K562 (cell line): Measurements from ENCODE around the gene SPDYE4. TPM values are rescaled to one million over a fixed set of nuclear protein-coding genes. Genes with fewer than 3 reads are reported as not detected.

Experiments used
- ATAC-seq: fragments of 200-7000 bp; cut with Tn5 transposase; 3 replicates; pipeline ENCODE4 v1.9.1; 2020; ENCODE audit warnings: moderate library complexity
- BruUV-seq: library from RNA; stranded (reverse); fragments of 400-500 nt; replicated peaks from 2 replicates; lab custom pipeline; 2021; lab: Mats Ljungman, UMichigan
- CTCF ChIA-PET: fragments of 300-600 bp; formaldehyde crosslinking; extraction: SDS; loops from one replicate; lab custom pipeline; 2021; ENCODE audit warnings: low intra/inter-chr PET ratio; lab: Yijun Ruan, JAX
- POLR2A ChIA-PET: fragments of 300-600, 350-650 bp; sonication (Branson Sonifier 250); formaldehyde crosslinking; extraction: SDS; loops from one replicate; lab custom pipeline; 2021; ENCODE audit warnings: antibody characterized with exemption, inconsistent platforms; lab: Yijun Ruan, JAX
- DNase-seq, 4 experiments: peaks; one replicate each; pipeline versions ENCODE4 v3.0.0 to v3.0.0-alpha.2; 2011 to 2018; ENCODE audit warnings: low spot score in 3 of 4, mixed read lengths in 3 of 4; ENCODE audit errors: extremely low read depth in 1 of 4
- FAIRE-seq: peaks from 2 replicates; lab custom pipeline; 2011; peaks lifted over from hg19 to GRCh38; lab: Jason Lieb, UNC
- H2AFZ ChIP-seq: 2 replicates; pipeline ENCODE4 v1.6.0; 2011; ENCODE audit warnings: low read depth, low read length, control low read depth, inconsistent platforms
- H3K27ac ChIP-seq: fragments of 200-600 bp; 3 replicates; pipeline ENCODE4 v1.8.0; 2011; ENCODE audit warnings: low read depth, mild to moderate bottlenecking, control low read depth, inconsistent platforms, low read length, moderate library complexity, mixed read lengths; ENCODE audit errors: extremely low read depth
- H3K27me3 ChIP-seq, 2 experiments: fragments of 300-600 bp in 1 of 2; 2 replicates in 1 of 2; 3 replicates in 1 of 2; pipeline versions ENCODE4 v1.6.0 to v1.8.0; 2011; ENCODE audit warnings: inconsistent platforms in 2 of 2, low read length in 2 of 2, mild to moderate bottlenecking in 1 of 2, mixed read lengths in 1 of 2, moderate library complexity in 1 of 2; ENCODE audit not compliant: control insufficient read depth in 2 of 2, insufficient read depth in 2 of 2
- H3K36me3 ChIP-seq: fragments of 300-600 bp; 3 replicates; pipeline ENCODE4 v1.8.0; 2011; ENCODE audit warnings: mild to moderate bottlenecking, low read length, inconsistent platforms; ENCODE audit not compliant: control insufficient read depth, insufficient read depth
- H3K4me1 ChIP-seq, 2 experiments: fragments of 200-600 bp in 1 of 2; replicated peaks in 1 of 2; 2 replicates in 1 of 2; 3 replicates in 1 of 2; pipeline versions ENCODE4 v1.5.1 to v1.8.0; 2011; ENCODE audit warnings: inconsistent platforms in 2 of 2, low read length in 2 of 2, mild to moderate bottlenecking in 1 of 2, mixed read lengths in 1 of 2, moderate library complexity in 1 of 2; ENCODE audit not compliant: control insufficient read depth in 2 of 2, insufficient read depth in 2 of 2
- H3K4me2 ChIP-seq: 2 replicates; pipeline ENCODE4 v1.6.1; 2011; ENCODE audit warnings: low read length, control low read depth, inconsistent platforms, mixed read lengths; ENCODE audit not compliant: insufficient read depth
- H3K4me3 ChIP-seq: fragments of 200-600 bp; sonication (generic), shearing (Covaris generic); 2 replicates; pipeline ENCODE4 v1.5.1; 2016; ENCODE audit warnings: control low read depth, inconsistent platforms
- H3K79me2 ChIP-seq: fragments of 200-600 bp; 3 replicates; pipeline ENCODE4 v1.8.0; 2011; ENCODE audit warnings: low read length, inconsistent platforms; ENCODE audit not compliant: control insufficient read depth, insufficient read depth
- H3K9ac ChIP-seq, 2 experiments: 2 replicates each; pipeline versions ENCODE4 v1.6.0 to v1.6.1; 2011; ENCODE audit warnings: low read depth in 2 of 2, low read length in 2 of 2, control low read depth in 1 of 2, inconsistent platforms in 1 of 2, mild to moderate bottlenecking in 1 of 2, mixed read lengths in 1 of 2; ENCODE audit not compliant: insufficient read depth in 1 of 2
- H3K9me1 ChIP-seq: one replicate; pipeline ENCODE4 v1.6.0; 2011; ENCODE audit warnings: inconsistent platforms, mild to moderate bottlenecking, low read length, moderate library complexity; ENCODE audit not compliant: control insufficient read depth, insufficient read depth
- H3K9me3 ChIP-seq: replicated peaks from 2 replicates; pipeline ENCODE4 v1.5.1; 2011; ENCODE audit warnings: low read depth, low read length, inconsistent platforms; ENCODE audit not compliant: control insufficient read depth, insufficient read depth
- H4K20me1 ChIP-seq: replicated peaks from 2 replicates; pipeline ENCODE4 v1.6.1; 2011; ENCODE audit warnings: low read length, inconsistent platforms, mixed read lengths; ENCODE audit not compliant: control insufficient read depth, insufficient read depth
- ARNT ChIP-seq, 2 experiments: fragments of 450-650 bp; IDR thresholded peaks; 2 replicates each; pipeline ENCODE4 v1.6.1; 2016; ENCODE audit warnings: mild to moderate bottlenecking in 1 of 2
- BRF1 ChIP-seq: IDR thresholded peaks from 3 replicates; pipeline ENCODE4 v1.6.1; 2011; ENCODE audit warnings: borderline replicate concordance, mild to moderate bottlenecking; ENCODE audit not compliant: insufficient read length; ENCODE audit errors: extremely low read depth
- CEBPG ChIP-seq, 3 experiments: fragments of 200-800 bp in 1 of 3; sonication (Bioruptor generic) in 1 of 3; sonication (generic) in 1 of 3; formaldehyde crosslinking in 1 of 3; IDR thresholded peaks in 2 of 3; conservative IDR thresholded peaks in 1 of 3; 2 replicates each; pipeline versions ENCODE4 v1.6.1 to v1.8.0; 2016 to 2022; ENCODE audit warnings: missing compliant biosample characterization in 2 of 3, missing genetic modification characterization in 2 of 3, mild to moderate bottlenecking in 1 of 3, missing genetic modification reagents in 1 of 3
- GABPA ChIP-seq: fragments of 200-800 bp; sonication (Bioruptor generic); conservative IDR thresholded peaks from 2 replicates; pipeline ENCODE4 v1.6.1; 2016; ENCODE audit warnings: low read depth, missing genetic modification characterization, missing compliant biosample characterization
- HDAC3 ChIP-seq: fragments of 450-650 bp; IDR thresholded peaks from 2 replicates; pipeline ENCODE4 v1.6.1; 2018; ENCODE audit warnings: borderline replicate concordance, mild to moderate bottlenecking, moderate library complexity; ENCODE audit not compliant: partially characterized antibody
- KAT7 ChIP-seq: sonication (generic); formaldehyde crosslinking; IDR thresholded peaks from 2 replicates; pipeline ENCODE4 v1.8.0; 2022; ENCODE audit warnings: missing genetic modification reagents, mild to moderate bottlenecking, borderline replicate concordance
- MCM7 ChIP-seq, 2 experiments: fragments of 450-650 bp; IDR thresholded peaks; 2 replicates each; pipeline ENCODE4 v1.6.1; 2016 to 2018
- NFRKB ChIP-seq: fragments of 450-650 bp; IDR thresholded peaks from 2 replicates; pipeline ENCODE4 v1.6.1; 2016; ENCODE audit warnings: low read depth
- SUPT5H ChIP-seq: fragments of 450-650 bp; IDR thresholded peaks from 2 replicates; pipeline ENCODE4 v1.6.1; 2016
- TAF7 ChIP-seq: fragments of 450-650 bp; IDR thresholded peaks from 2 replicates; pipeline ENCODE4 v1.6.1; 2016; ENCODE audit warnings: missing genetic modification characterization, missing compliant biosample characterization
- TBP ChIP-seq: optimal IDR thresholded peaks from 2 replicates; pipeline ENCODE3; 2011; ENCODE audit warnings: low read depth, low read length, improper control_type of control experiment
- ZNF23 ChIP-seq: fragments of 250-450 bp; sonication (Bioruptor Pico); IDR thresholded peaks from 2 replicates; pipeline ENCODE4 v1.4.0; 2020; ENCODE audit warnings: mild to moderate bottlenecking
- WGBS: fragments of 100-300 bp; shearing (Covaris generic); methylation state at CpG from one replicate; pipeline ENCODE4 v1.1.6; 2016; ENCODE audit warnings: low coverage, mixed read lengths; ENCODE audit not compliant: insufficient coverage; ENCODE audit errors: missing lambda C conversion rate; 5-methylcytosine and 5-hydroxymethylcytosine counted together
- in situ Hi-C: fragments of 300-500 bp; cut with MboI; formaldehyde crosslinking; loops from 4 replicates; pipeline ENCODE4 v1.15.0; 2018; ENCODE audit warnings: inconsistent platforms, mixed read lengths
- intact Hi-C: fragments of 100-400 bp; cut with micrococcal nuclease; formaldehyde crosslinking; loops from 2 replicates; pipeline ENCODE4 v1.14.2; 2022
- polyA plus RNA-seq, 8 experiments: library from polyadenylated mRNA; depleted of rRNA in 4 of 8; stranded (reverse) in 5 of 8; unstranded in 3 of 8; fragments of >200 nt; fragmentation: Nextera tagmentation in 2 of 8; fragmentation: Illumina TruSeq in 1 of 8; extraction: Ambion mirVana in 2 of 8; extraction: Trizol in 1 of 8; gene quantifications; 2 replicates each; pipeline versions ENCODE4 v1.2.1 to v1.2.3, GENCODE V29; 2011 to 2014; ENCODE audit warnings: inconsistent platforms in 1 of 8, missing spikeins in 1 of 8
- total RNA-seq, 7 experiments: library from RNA; depleted of rRNA in 6 of 7; stranded (reverse); fragments of >200 nt in 6 of 7; fragmentation: Illumina TruSeq in 2 of 7; extraction: Trizol in 2 of 7; gene quantifications; 2 replicates each; pipeline versions ENCODE4 v1.2.1 to v1.2.3, GENCODE V29; 2011 to 2021; ENCODE audit warnings: low replicate concordance in 1 of 7
- TF ChIP-seq, protein P1 (sequence below): fragments of 450-650 bp; formaldehyde crosslinking; IDR thresholded peaks from 2 replicates; pipeline ENCODE4 v1.4.0; 2020; ENCODE audit warnings: mild to moderate bottlenecking, moderate library complexity
- TF ChIP-seq, protein P2 (sequence below), 2 experiments: fragments of 450-650 bp; IDR thresholded peaks; 2 replicates each; pipeline ENCODE4 v1.6.1; 2016
- TF ChIP-seq, protein P3 (sequence below): sonication (generic); IDR thresholded peaks from 2 replicates; pipeline ENCODE4 v1.6.1; 2016

SPDYE4 gene
- total and polyA plus RNA-seq, 9 of the 15 experiments (the other 6 are each of a cell fraction or from before 2014, with no cell fraction given) = not detected

DNA sequence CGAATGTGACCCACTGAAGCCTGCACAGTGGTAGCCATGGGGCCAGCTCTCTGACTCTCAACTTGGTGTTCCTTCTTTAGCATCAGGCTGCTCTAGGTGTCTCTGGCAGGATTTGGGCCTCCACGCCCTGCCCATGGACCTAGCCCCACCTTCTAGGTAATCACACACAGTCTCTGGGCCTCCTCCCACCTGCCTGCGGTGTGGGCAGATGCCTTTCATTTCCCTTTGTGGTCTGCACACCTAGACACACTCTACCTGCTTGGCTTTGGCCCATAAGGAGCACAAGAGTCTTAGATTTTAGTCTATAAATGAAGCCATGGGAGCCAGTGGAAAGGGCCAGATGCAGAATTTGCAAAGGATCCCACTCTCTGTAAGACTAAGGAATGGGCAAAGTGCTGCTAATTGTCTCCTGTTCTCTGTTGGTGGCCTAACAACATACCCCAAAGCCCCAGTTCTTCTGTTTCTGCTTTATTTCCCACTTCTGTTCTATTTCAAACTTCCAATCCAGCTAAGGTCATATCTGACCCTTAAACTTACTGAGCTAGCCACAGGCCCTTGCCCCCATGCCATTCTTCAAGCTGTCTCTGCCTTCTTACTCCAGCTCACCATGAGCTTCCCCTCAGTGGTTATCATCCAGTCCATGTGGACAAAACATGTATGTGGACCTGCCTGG is 48.0 kb upstream of the SPDYE4 start:
- FAIRE-seq = no peak
- Histone ChIP-seq H3K79me2 (no peaks in the 10 kb centered on the region), H3K36me3 (no peaks in the 10 kb centered on the region), H3K27me3 (peaks cover 0 to 7% of the 10 kb centered on the region in 2 experiments; a peak in 1 of 5 replicates), H3K4me1 (no peaks in the 10 kb centered on the region), H4K20me1 (no peaks in the 10 kb centered on the region), H3K9ac (no peak overlapping the region), H3K4me3 (no peak overlapping the region), H2AFZ (no peak overlapping the region), H3K9me3 (no peaks in the 10 kb centered on the region), H3K4me2 (no peak overlapping the region), H3K9me1 (no peaks in the 10 kb centered on the region), H3K27ac (no peak overlapping the region)
- no peak for ATAC-seq
- CTCF ChIA-PET = no interaction called here
- no TSS peak for BruUV-seq
- in situ Hi-C loops = no loop called here
- no peak for DNase-seq
- TF ChIP-seq BRF1 (no peak), TAF7 (tag) (no peak), NFRKB (no peak), GABPA (no peak), TBP (no peak), MCM7 (IDR thresholded peaks at IDR 0.05) (no peak), ZNF23 (CRISPR knock-in tag) (no peak), CEBPG (CRISPR knock-in tag; IDR thresholded peaks at IDR 0.05) (no peak), CEBPG (tag; conservative IDR thresholded peaks at IDR 0.05 in 1 of 2, IDR thresholded peaks at IDR 0.05 in 1 of 2) (no peak), ARNT (IDR thresholded peaks at IDR 0.05) (no peak), SUPT5H (no peak), HDAC3 (no peak), KAT7 (no peak)
- TF ChIP-seq, protein P1, sequence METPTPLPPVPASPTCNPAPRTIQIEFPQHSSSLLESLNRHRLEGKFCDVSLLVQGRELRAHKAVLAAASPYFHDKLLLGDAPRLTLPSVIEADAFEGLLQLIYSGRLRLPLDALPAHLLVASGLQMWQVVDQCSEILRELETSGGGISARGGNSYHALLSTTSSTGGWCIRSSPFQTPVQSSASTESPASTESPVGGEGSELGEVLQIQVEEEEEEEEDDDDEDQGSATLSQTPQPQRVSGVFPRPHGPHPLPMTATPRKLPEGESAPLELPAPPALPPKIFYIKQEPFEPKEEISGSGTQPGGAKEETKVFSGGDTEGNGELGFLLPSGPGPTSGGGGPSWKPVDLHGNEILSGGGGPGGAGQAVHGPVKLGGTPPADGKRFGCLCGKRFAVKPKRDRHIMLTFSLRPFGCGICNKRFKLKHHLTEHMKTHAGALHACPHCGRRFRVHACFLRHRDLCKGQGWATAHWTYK (CRISPR knock-in tag) = no peak
- TF ChIP-seq, protein P2, sequence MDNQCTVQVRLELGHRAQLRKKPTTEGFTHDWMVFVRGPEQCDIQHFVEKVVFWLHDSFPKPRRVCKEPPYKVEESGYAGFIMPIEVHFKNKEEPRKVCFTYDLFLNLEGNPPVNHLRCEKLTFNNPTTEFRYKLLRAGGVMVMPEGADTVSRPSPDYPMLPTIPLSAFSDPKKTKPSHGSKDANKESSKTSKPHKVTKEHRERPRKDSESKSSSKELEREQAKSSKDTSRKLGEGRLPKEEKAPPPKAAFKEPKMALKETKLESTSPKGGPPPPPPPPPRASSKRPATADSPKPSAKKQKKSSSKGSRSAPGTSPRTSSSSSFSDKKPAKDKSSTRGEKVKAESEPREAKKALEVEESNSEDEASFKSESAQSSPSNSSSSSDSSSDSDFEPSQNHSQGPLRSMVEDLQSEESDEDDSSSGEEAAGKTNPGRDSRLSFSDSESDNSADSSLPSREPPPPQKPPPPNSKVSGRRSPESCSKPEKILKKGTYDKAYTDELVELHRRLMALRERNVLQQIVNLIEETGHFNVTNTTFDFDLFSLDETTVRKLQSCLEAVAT (IDR thresholded peaks at IDR 0.05) = no peak
- TF ChIP-seq, protein P3, sequence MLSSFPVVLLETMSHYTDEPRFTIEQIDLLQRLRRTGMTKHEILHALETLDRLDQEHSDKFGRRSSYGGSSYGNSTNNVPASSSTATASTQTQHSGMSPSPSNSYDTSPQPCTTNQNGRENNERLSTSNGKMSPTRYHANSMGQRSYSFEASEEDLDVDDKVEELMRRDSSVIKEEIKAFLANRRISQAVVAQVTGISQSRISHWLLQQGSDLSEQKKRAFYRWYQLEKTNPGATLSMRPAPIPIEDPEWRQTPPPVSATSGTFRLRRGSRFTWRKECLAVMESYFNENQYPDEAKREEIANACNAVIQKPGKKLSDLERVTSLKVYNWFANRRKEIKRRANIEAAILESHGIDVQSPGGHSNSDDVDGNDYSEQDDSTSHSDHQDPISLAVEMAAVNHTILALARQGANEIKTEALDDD = no peak
- POLR2A ChIA-PET = no interaction called here
- intact Hi-C loops = no loop called here
- 0% methylated on average over 3 of the region's 3 CpGs for WGBS
